A549 (cell line): ENCODE results near the gene FMNL2. TPM values are rescaled to one million over a fixed set of nuclear protein-coding genes. Genes with fewer than 3 reads are reported as not detected.

Source experiments
- ATAC-seq, 2 experiments: fragments of 200-7000 bp in 1 of 2; fragments of >200 bp in 1 of 2; cut with Nextera tagmentation in 1 of 2; cut with Tn5 transposase in 1 of 2; 3 replicates each; pipeline versions ENCODE4 v1.8.0 to v1.9.1; 2018 to 2020; ENCODE audit warnings: mild to moderate bottlenecking in 1 of 2, moderate library complexity in 1 of 2
- CTCF ChIA-PET: fragments of 300-600 bp; sonication (Branson Sonifier 250); formaldehyde crosslinking; extraction: SDS; loops from one replicate; lab custom pipeline; 2021; ENCODE audit warnings: antibody characterized with exemption, inconsistent platforms; lab: Yijun Ruan, JAX
- POLR2A ChIA-PET: fragments of 350-600 bp; formaldehyde crosslinking; extraction: SDS; loops from one replicate; lab custom pipeline; 2021; ENCODE audit warnings: antibody characterized with exemption, inconsistent platforms; lab: Yijun Ruan, JAX
- DNase-seq, 2 experiments: peaks; one replicate each; pipeline versions ENCODE4 v3.0.0 to v3.0.0-alpha.2; 2011 to 2016; ENCODE audit warnings: low read depth in 1 of 2, low spot score in 1 of 2
- FAIRE-seq: peaks from 2 replicates; lab custom pipeline; 2011; peaks lifted over from hg19 to GRCh38; lab: Jason Lieb, UNC
- H3K27ac ChIP-seq, 2 experiments: fragments of >200 bp; sonication (Bioruptor Twin); formaldehyde crosslinking; 3 replicates each; pipeline ENCODE4 v1.5.1; 2016 to 2017
- H3K4me1 ChIP-seq: fragments of >200 bp; sonication (Bioruptor Twin); formaldehyde crosslinking; 3 replicates; pipeline ENCODE4 v1.6.1; 2016
- H3K4me2 ChIP-seq: fragments of >200 bp; sonication (Bioruptor Twin); formaldehyde crosslinking; 3 replicates; pipeline ENCODE4 v1.6.1; 2016
- H3K4me3 ChIP-seq: fragments of >200 bp; sonication (Bioruptor Twin); formaldehyde crosslinking; 3 replicates; pipeline ENCODE4 v1.5.1; 2016
- H3K9me3 ChIP-seq: fragments of >200 bp; sonication (Bioruptor Twin); formaldehyde crosslinking; 3 replicates; pipeline ENCODE4 v1.6.1; 2016
- BHLHE40 ChIP-seq: IDR thresholded peaks from 2 replicates; pipeline ENCODE4 v1.6.1; 2012; ENCODE audit warnings: low read depth, low read length, inconsistent platforms
- CBX8 ChIP-seq: fragments of 200-600 bp; sonication (generic); IDR thresholded peaks from 2 replicates; pipeline ENCODE4 v1.6.1; 2016
- CTCF ChIP-seq: fragments of >200 bp; sonication (Bioruptor Twin); formaldehyde crosslinking; IDR thresholded peaks from 3 replicates; pipeline ENCODE4 v1.5.1; 2016
- FOSL2 ChIP-seq, 2 experiments: fragments of 450-650 bp in 1 of 2; fragments of >200 bp in 1 of 2; sonication (Bioruptor Twin) in 1 of 2; formaldehyde crosslinking; IDR thresholded peaks; 2 replicates each; pipeline versions ENCODE4 v1.5.0 to v1.6.1; 2016 to 2020; ENCODE audit warnings: mild to moderate bottlenecking in 1 of 2, moderate library complexity in 1 of 2
- HDAC2 ChIP-seq: fragments of 200-600 bp; sonication (generic); IDR thresholded peaks from 2 replicates; pipeline ENCODE4 v1.6.1; 2016
- HES2 ChIP-seq: fragments of >200 bp; sonication (Bioruptor Twin); formaldehyde crosslinking; IDR thresholded peaks from 2 replicates; pipeline ENCODE4 v1.6.1; 2016
- HMGXB4 ChIP-seq: fragments of 250-450 bp; sonication (Bioruptor Pico); IDR thresholded peaks from 2 replicates; pipeline ENCODE4 v1.5.0; 2021; ENCODE audit warnings: mild to moderate bottlenecking, moderate library complexity, borderline replicate concordance
- HOXB13 ChIP-seq: fragments of 250-450 bp; sonication (Bioruptor Pico); IDR thresholded peaks from 2 replicates; pipeline ENCODE4 v1.5.0; 2020; ENCODE audit warnings: low read depth, mild to moderate bottlenecking, moderate library complexity
- HOXB5 ChIP-seq: fragments of 250-450 bp; sonication (Bioruptor Pico); IDR thresholded peaks from 2 replicates; pipeline ENCODE4 v1.5.0; 2020; ENCODE audit warnings: mild to moderate bottlenecking, moderate library complexity
- KDM1A ChIP-seq: fragments of 200-600 bp; sonication (generic); IDR thresholded peaks from 2 replicates; pipeline ENCODE4 v1.6.1; 2016; ENCODE audit warnings: low read depth, mild to moderate bottlenecking
- KDM5A ChIP-seq: fragments of 200-600 bp; sonication (generic); IDR thresholded peaks from 2 replicates; pipeline ENCODE4 v1.6.1; 2016; ENCODE audit warnings: antibody characterized with exemption, mild to moderate bottlenecking
- MAX ChIP-seq: IDR thresholded peaks from 2 replicates; pipeline ENCODE4 v1.6.1; 2012
- MAZ ChIP-seq: fragments of 150-350 bp; IDR thresholded peaks from 2 replicates; pipeline ENCODE4 v1.6.1; 2014; ENCODE audit warnings: antibody characterized with exemption, low read depth, low read length, borderline replicate concordance
- MYC ChIP-seq: IDR thresholded peaks from 2 replicates; pipeline ENCODE4 v1.6.1; 2012; ENCODE audit warnings: mild to moderate bottlenecking, inconsistent platforms, low read length, improper control_type of control experiment, borderline replicate concordance
- NFE2L2 ChIP-seq: fragments of 150-350 bp; conservative IDR thresholded peaks from 2 replicates; pipeline ENCODE4 v1.6.1; 2014; ENCODE audit warnings: low read length
- NPAS2 ChIP-seq: fragments of 250-450 bp; sonication (Bioruptor Pico); IDR thresholded peaks from 2 replicates; pipeline ENCODE4 v1.8.0; 2022; ENCODE audit warnings: mild to moderate bottlenecking, moderate library complexity, borderline replicate concordance
- NR3C1 ChIP-seq: fragments of >200 bp; sonication (Bioruptor Twin); formaldehyde crosslinking; IDR thresholded peaks from 3 replicates; pipeline ENCODE4 v1.6.1; 2017
- PBX3 ChIP-seq: IDR thresholded peaks from 2 replicates; pipeline ENCODE4 v1.6.1; 2012
- PHF8 ChIP-seq: fragments of 200-600 bp; sonication (generic); IDR thresholded peaks from 2 replicates; pipeline ENCODE4 v1.6.1; 2016; ENCODE audit warnings: low read depth, mild to moderate bottlenecking, antibody characterized with exemption, moderate library complexity, borderline replicate concordance
- POLR2A ChIP-seq: IDR thresholded peaks from 2 replicates; pipeline ENCODE4 v1.6.1; 2012; ENCODE audit warnings: mild to moderate bottlenecking, low read length
- REST ChIP-seq: fragments of 200-600 bp; sonication (generic); IDR thresholded peaks from 2 replicates; pipeline ENCODE4 v1.6.1; 2016; ENCODE audit warnings: antibody characterized with exemption, mild to moderate bottlenecking, moderate library complexity
- RFX5 ChIP-seq: fragments of 450-650 bp; IDR thresholded peaks from 2 replicates; pipeline ENCODE4 v1.7.1; 2014; ENCODE audit warnings: antibody characterized with exemption, mild to moderate bottlenecking, moderate library complexity
- TP53 ChIP-seq: fragments of 250-450 bp; sonication (Bioruptor Pico); IDR thresholded peaks from 2 replicates; pipeline ENCODE4 v1.5.0; 2021; ENCODE audit warnings: mild to moderate bottlenecking, moderate library complexity
- USF2 ChIP-seq: fragments of 450-650 bp; IDR thresholded peaks from 2 replicates; pipeline ENCODE4 v1.6.1; 2014; ENCODE audit warnings: antibody characterized with exemption
- WGBS: methylation state at CpG from one replicate; pipeline ENCODE4 v1.1.6; 2017; ENCODE audit errors: missing lambda C conversion rate; 5-methylcytosine and 5-hydroxymethylcytosine counted together
- polyA plus RNA-seq, 4 experiments: library from polyadenylated mRNA; depleted of rRNA in 3 of 4; stranded (reverse); fragments of >200 nt; fragmentation: RNase III in 1 of 4; extraction: RNeasy Plus Mini Kit Qiagen cat#74134 plus additional on column Dnase treatment in 1 of 4; gene quantifications; 2 replicates in 3 of 4; 3 replicates in 1 of 4; pipeline ENCODE4 v1.2.3, GENCODE V29; 2011 to 2017

FMNL2 gene
- polyA plus RNA-seq, 2 of the 4 experiments (the other 2 are of a cell fraction), result 27.9 to 36.5 TPM

- Histone ChIP-seq H3K27ac (peak overlapping the region; percentile 70 to 90; a peak in 5 of 6 replicates), H3K4me3 (no peak overlapping the region), H3K9me3 (no peaks in the 10 kb centered on the region), H3K4me1 (peaks cover 81% of the 10 kb centered on the region), H3K4me2 (no peak overlapping the region)
- FAIRE-seq (no peak), DNase-seq (no peak), ATAC-seq (no peak)
- CTCF ChIA-PET, result interaction anchor here (1.2 kb wide), 1 partner anchor 10 kb away, joined by 3 read pairs; no protein-coding TSS in a partner anchor
- TF ChIP-seq POLR2A (no peak), HOXB13 (no peak), PBX3 (no peak), KDM1A (no peak), NPAS2 (CRISPR knock-in tag) (no peak), KDM5A (no peak), CTCF (no peak), HES2 (no peak), REST (no peak), CBX8 (no peak), MYC (no peak)
- POLR2A ChIA-PET, result no interaction called here
These were observed 88.7 kb downstream of the FMNL2 start for GRCh38 chr2:152423684-152424083.

- 61% methylated on average over 8 of the region's 8 CpGs for WGBS
- peak in 1 of 2 experiments; percentile 39; a peak in 3 of 6 replicates for ATAC-seq
- DNase-seq, result peak in 1 of 2 experiments; percentile 36
- ChIA-PET POLR2A (no interaction called here), CTCF (no interaction called here)
- FAIRE-seq, result no peak
- H3K27ac ChIP-seq, result peak overlapping the region; percentile 57 to 82
- H3K4me2 ChIP-seq, result peak overlapping the region; percentile 42
- H3K4me1 ChIP-seq, result peaks cover 68% of the 10 kb centered on the region
- H3K9me3 ChIP-seq, result no peaks in the 10 kb centered on the region
- H3K4me3 ChIP-seq, result no peak overlapping the region
- TF ChIP-seq HDAC2 (no peak), MAX (no peak), BHLHE40 (no peak), HMGXB4 (no peak), HOXB13 (no peak), KDM5A (no peak), NFE2L2 (no peak), NPAS2 (CRISPR knock-in tag) (no peak), FOSL2 (IDR thresholded peaks at IDR 0.05) (no peak), FOSL2 (CRISPR knock-in tag; IDR thresholded peaks at IDR 0.05) (no peak), HOXB5 (CRISPR knock-in tag) (no peak), PHF8 (no peak), USF2 (no peak), MAZ (no peak), NR3C1 (no peak), TP53 (CRISPR knock-in tag) (no peak), RFX5 (no peak)
These were observed 91.1 kb downstream of the FMNL2 start for GRCh38 chr2:152425765-152426727.
